AG09309 (cell line): ENCODE measurements around the gene ABAT.

Experiments
- DNase-seq: peaks from one replicate; pipeline ENCODE4 v3.0.0-alpha.2; 2010; ENCODE audit warnings: low read depth
- H3K4me3 ChIP-seq: 2 replicates; pipeline ENCODE4 v1.5.1; 2011; ENCODE audit warnings: mild to moderate bottlenecking, low read depth, low read length, moderate library complexity; ENCODE audit not compliant: control insufficient read depth
- TF ChIP-seq, protein P1 (sequence below): IDR thresholded peaks from 2 replicates; pipeline ENCODE4 v1.5.1; 2011; ENCODE audit warnings: mild to moderate bottlenecking, low read depth, low read length, inconsistent platforms; ENCODE audit not compliant: insufficient read depth, control insufficient read depth; ENCODE audit errors: missing control alignments

The ABAT gene

DNA sequence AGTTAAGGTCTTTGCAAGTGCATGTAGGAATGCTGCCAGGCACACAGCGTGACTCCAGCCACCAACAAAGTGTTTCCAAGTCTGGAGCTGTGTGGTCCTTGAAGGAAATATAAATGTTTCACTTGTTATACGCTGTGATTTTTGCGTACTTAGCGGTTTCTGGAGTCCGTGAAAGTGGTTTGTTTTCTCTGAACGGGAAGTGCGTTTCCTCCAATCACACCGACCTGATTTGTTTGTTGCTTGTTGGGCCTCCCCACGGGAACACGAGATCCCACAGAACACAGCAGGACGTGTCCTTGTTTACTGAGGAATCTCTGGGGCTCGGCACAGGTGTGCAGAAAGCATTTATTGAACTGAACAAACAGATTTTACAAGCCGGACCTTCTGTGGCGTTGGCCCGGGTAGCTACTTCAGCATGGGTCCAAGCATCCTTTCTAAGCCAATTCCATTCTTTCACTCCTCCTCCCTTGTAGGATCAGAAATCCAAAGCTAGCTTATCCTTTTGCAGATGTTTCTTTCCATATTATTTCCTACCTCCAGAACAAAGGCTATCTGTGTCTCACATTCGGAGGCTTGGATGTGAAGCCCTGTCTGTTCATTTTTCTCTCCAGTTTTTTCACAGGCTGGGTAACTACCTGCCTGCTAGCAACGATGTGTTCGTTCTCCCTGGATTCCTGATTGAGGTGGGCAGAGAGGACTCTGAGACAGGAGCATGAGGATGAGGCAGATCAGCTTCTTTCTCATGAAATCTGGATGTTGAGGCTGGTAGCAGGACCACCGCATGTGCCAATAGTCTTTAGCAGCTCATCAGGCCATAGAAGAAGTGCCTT, 44.6 kb downstream of the ABAT start:
- no peak overlapping the region for H3K4me3 ChIP-seq
- DNase-seq, result no peak
- TF ChIP-seq, protein P1, sequence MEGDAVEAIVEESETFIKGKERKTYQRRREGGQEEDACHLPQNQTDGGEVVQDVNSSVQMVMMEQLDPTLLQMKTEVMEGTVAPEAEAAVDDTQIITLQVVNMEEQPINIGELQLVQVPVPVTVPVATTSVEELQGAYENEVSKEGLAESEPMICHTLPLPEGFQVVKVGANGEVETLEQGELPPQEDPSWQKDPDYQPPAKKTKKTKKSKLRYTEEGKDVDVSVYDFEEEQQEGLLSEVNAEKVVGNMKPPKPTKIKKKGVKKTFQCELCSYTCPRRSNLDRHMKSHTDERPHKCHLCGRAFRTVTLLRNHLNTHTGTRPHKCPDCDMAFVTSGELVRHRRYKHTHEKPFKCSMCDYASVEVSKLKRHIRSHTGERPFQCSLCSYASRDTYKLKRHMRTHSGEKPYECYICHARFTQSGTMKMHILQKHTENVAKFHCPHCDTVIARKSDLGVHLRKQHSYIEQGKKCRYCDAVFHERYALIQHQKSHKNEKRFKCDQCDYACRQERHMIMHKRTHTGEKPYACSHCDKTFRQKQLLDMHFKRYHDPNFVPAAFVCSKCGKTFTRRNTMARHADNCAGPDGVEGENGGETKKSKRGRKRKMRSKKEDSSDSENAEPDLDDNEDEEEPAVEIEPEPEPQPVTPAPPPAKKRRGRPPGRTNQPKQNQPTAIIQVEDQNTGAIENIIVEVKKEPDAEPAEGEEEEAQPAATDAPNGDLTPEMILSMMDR, result no peak

DNA sequence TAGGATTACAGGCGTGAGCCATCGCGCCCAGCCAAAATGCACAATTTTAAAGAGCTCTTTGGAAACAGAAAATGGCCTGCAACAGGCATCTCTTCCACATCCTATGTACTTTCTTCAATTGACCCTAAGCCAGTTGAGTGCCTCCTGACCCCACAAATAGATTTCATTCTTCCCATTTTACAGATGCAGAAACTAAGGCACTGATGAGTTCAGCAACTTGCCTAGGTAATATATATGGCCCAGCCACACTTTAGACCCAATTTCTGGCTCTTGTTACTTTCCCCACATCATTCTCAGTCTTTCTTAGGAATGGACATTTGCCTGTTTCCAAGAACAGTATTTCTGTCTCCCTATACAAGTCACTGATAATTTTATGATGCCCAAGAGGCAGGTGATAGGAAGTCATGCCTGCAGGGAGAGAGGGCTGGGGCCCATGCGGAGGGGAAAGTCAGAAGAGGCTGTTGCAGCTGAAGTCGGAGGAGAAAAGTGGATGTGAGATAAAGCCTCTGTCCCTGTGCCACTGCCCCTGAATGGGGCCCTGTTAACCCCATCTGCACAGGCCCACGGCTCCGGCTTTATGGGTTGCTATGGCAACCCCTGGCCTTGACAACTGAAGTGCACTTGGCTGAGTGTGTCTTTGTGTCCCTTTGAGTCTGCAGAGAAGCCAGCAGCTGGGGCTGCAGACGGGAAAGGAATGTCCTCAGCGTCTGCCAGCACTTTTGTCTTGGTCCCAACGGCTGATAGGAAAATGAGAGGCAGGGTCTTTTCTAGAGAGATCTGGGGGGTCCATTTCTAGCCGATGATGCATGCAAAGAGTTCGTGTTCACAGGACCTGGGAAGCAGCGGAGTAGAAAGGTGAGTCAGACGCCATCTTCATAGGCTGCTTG, 45.9 kb downstream of the ABAT start:
- TF ChIP-seq, protein P1, result no peak
- DNase-seq, result no peak
- H3K4me3 ChIP-seq, result no peak overlapping the region

DNA sequence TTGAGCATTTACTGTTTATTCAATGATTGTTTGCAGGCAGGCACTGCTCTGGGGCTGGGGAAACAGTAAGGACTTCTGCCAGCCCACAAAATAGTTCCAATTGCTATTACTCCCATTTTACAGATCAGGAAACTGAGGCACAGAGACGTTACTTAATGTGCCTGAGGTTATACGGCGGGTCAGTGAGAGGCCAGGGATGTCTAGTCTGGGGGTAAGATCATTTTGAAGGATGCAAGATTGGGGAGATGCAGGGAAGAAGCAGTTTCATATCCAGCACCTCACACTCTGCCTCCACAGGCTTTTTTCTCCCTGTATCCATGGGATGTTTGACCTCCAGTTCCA, 46.5 kb downstream of the ABAT start:
- TF ChIP-seq, protein P1, result no peak
- no peak overlapping the region for H3K4me3 ChIP-seq
- no peak for DNase-seq

DNA sequence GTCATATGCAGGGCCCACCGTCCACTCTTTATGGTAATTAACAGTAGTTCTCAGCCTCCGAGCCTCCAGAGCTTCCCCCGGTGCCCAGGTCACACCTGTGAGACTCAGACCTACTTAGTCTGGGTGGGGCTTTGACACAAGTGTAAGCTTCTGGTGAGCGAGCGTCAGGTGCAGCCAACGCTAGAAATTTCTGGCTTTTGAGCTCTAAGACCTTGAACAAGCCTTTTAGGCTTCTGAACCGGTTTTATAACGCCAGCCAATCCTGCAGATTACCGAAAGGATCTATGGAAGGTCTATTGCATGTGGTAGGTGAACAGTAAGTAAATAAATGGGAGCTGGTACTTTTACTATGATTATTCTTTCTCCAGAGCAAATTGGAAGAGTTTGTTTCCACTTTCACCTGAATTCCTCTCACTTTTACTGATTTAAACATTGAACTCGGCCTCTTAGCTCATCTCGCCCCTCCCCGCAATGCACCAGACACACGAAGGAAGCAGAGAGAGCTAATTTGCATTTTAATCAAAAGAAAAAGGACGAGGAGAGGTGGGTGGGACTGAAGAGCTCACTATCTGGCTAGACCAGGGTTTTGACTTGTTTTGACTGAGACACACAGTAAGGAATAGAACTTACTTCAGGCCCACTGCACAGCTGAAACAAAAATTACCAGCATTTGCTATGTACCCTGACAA, 47.1 kb downstream of the ABAT start:
- H3K4me3 ChIP-seq, result no peak overlapping the region
- no peak for DNase-seq
- TF ChIP-seq, protein P1, result no peak

DNA sequence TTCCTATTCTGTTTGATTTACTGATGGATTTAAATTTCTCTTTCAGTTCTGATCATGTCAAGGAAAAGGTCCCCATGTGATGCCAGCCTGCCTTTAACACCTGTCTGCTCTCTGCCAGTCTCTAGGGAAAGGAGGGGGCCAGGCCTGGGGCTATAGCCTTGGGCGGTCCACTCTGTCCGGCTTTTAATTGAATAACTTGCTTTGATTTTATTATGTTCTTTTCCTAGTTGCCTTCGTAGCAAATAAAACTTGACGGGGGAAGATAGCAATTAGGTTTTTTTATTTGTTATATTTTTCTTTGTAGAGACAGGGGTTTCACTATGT, 47.6 kb downstream of the ABAT start:
- DNase-seq, result no peak
- TF ChIP-seq, protein P1, result no peak
- H3K4me3 ChIP-seq, result no peak overlapping the region

DNA sequence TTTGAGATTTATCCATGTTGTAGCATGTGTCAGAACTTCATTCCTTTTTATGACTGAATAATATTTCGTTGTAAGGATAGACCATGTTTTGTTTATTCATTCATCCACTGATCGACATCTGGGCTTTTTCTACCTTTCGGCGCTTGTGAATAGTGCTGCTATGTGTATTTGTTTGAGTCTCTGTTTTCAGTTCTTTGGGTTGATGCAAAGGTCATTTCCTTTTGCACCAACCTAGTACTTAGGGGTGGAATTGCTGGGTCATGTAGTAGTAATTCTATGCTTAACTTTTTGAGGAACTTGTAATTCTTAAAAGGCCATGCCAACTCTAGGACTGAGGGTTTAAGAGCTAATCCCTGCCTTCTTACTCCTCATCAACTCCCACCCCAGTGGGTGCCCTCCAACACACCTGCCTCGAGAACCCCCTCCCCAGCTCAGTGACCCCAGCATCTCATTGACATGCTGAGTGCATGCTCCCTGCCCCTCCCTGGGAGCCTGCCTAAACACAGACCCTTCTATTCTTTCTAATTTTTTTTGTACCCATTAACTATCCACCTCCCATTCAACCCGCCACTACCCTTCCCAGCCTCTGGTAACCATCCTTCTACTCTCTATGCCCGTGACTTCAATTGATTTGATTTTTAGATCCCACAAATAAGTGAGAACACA, 51.2 kb downstream of the ABAT start:
- TF ChIP-seq, protein P1, result no peak
- H3K4me3 ChIP-seq, result no peak overlapping the region
- no peak for DNase-seq
